Measurements from ENCODE around the gene LRFN4. TPM values are rescaled to one million over a fixed set of nuclear protein-coding genes. Genes with fewer than 3 reads are reported as not detected.
A peak's percentile ranks its signal among the peaks of the same experiment; 100 is the strongest.

The LRFN4 gene
- total RNA-seq, 1 experiment from 2014 or later: 66.7 TPM

GRCh38 chr11:66843776-66844495, 12.9 kb upstream of the LRFN4 start:
- Histone ChIP-seq H3K9me3 (ENCODE audit: control insufficient read depth, low read depth, low read length) (no peaks in the 10 kb centered on the region), H3K4me2 (ENCODE audit: insufficient read depth, insufficient read length, low read length) (peak overlapping the region; percentile 56), H4K8ac (replicated peaks; ENCODE audit: insufficient read length, low read depth, low read length) (no peak overlapping the region), H3K79me1 (ENCODE audit: insufficient read depth, low read depth, low read length, poor library complexity, severe bottlenecking) (peaks cover 7% of the 10 kb centered on the region), H2BK120ac (ENCODE audit: low read depth, low read length, poor library complexity, severe bottlenecking) (no peak overlapping the region), H4K91ac (ENCODE audit: insufficient read length, low read depth, low read length) (no peak overlapping the region), H3K18ac (ENCODE audit: insufficient read length, low read depth, low read length) (peak overlapping the region; percentile 69), H3K27ac (ENCODE audit: insufficient read length, low read depth, low read length) (no peak overlapping the region), H3K4ac (ENCODE audit: low read depth, low read length) (no peak overlapping the region), H3K23ac (ENCODE audit: insufficient read length, low read depth, low read length) (no peak overlapping the region), H4K20me1 (ENCODE audit: control insufficient read depth, insufficient read depth, insufficient read length) (no peaks in the 10 kb centered on the region), H3K9ac (ENCODE audit: extremely low read depth, insufficient read length, low read length) (peak overlapping the region; percentile 86), H3K14ac (ENCODE audit: insufficient read depth, low read length) (peak overlapping the region; percentile 93; the same call in 1 of the 2 replicates), H2AFZ (ENCODE audit: low read length) (no peak overlapping the region), H3K27me3 (ENCODE audit: insufficient read depth, low read length) (no peaks in the 10 kb centered on the region), H3K79me2 (ENCODE audit: insufficient read depth, low read length) (peaks cover 10% of the 10 kb centered on the region; the same call in 1 of the 2 replicates), H2BK12ac (ENCODE audit: insufficient read length, low read depth, low read length) (no peak overlapping the region), H3K4me1 (ENCODE audit: insufficient read depth, low read length) (no peaks in the 10 kb centered on the region), H3K23me2 (ENCODE audit: insufficient read length, low read depth, low read length, poor library complexity, severe bottlenecking) (peaks cover 5% of the 10 kb centered on the region), H2AK5ac (ENCODE audit: insufficient read length, low read length) (no peak overlapping the region), H4K5ac (ENCODE audit: insufficient read length, low read depth, low read length) (no peak overlapping the region), H2BK20ac (ENCODE audit: low read depth, low read length, poor library complexity, severe bottlenecking) (no peak overlapping the region), H3T11ph (ENCODE audit: low read length) (no peak overlapping the region), H2BK5ac (ENCODE audit: insufficient read length, low read length) (no peak overlapping the region), H3K56ac (ENCODE audit: insufficient read length, low read depth, low read length) (no peak overlapping the region), H2BK15ac (ENCODE audit: low read depth, low read length) (no peak overlapping the region)
- peak overlapping the region; percentile 20 to 91 (median 88); a peak in 6 of 7 replicates for H3K27ac Mint-ChIP-seq
- H3K9me3 Mint-ChIP-seq: no peaks in the 10 kb centered on the region
- peaks cover 2% of the 10 kb centered on the region; the same call in 1 of the 2 replicates for H3K27me3 Mint-ChIP-seq (ENCODE audit: low read depth)
- H3K36me3 Mint-ChIP-seq (ENCODE audit: insufficient read depth in 1 of 3, low read depth in 3 of 3): peaks cover 13 to 60% (median 42%) of the 10 kb centered on the region in 3 experiments
- H3K4me3 Mint-ChIP-seq: peak overlapping the region; percentile 90 to 91
- WGBS (ENCODE audit: extremely low coverage, insufficient read length, low lambda C conversion rate): no CpG with 5 or more reads among the region's 16 CpGs
- peaks cover 14 to 16% of the 10 kb centered on the region in 2 experiments for H3K4me1 Mint-ChIP-seq
- TF ChIP-seq CTCF (conservative IDR thresholded peaks at IDR 0.05): no peak
- DNase-seq: no peak

Data from H9 (cell line).